HEK293 (cell line): ENCODE results near the gene TBL1Y.

Experiments
- CTCF ChIA-PET: fragments of 350-600 bp; formaldehyde crosslinking; extraction: SDS; loops from one replicate; lab custom pipeline; 2021; ENCODE audit warnings: antibody characterized with exemption; lab: Yijun Ruan, JAX
- POLR2A ChIA-PET: fragments of 300-600 bp; formaldehyde crosslinking; extraction: SDS; loops from one replicate; lab custom pipeline; 2020; ENCODE audit warnings: antibody characterized with exemption, inconsistent platforms; lab: Yijun Ruan, JAX
- H3K27ac ChIP-seq: fragments of 200-500 bp; sonication (Bioruptor generic); 2 replicates; pipeline ENCODE4 v1.5.1; 2014; ENCODE audit warnings: low read depth, low read length, control low read depth, inconsistent platforms; ENCODE audit errors: extremely low read depth
- H3K36me3 ChIP-seq, 2 experiments: fragments of 200-500 bp in 1 of 2; sonication (Bioruptor generic) in 1 of 2; 1 replicate in 1 of 2; 2 replicates in 1 of 2; pipeline ENCODE4 v1.5.1; 2014 to 2017; ENCODE audit warnings: inconsistent platforms in 2 of 2, low read length in 2 of 2; ENCODE audit not compliant: control insufficient read depth in 2 of 2, insufficient read depth in 1 of 2
- H3K4me1 ChIP-seq: fragments of 200-500 bp; sonication (Bioruptor generic); 2 replicates; pipeline ENCODE4 v1.5.1; 2014; ENCODE audit warnings: mild to moderate bottlenecking, low read length, inconsistent platforms; ENCODE audit not compliant: control insufficient read depth, insufficient read depth
- H3K4me3 ChIP-seq: 2 replicates; pipeline ENCODE4 v1.5.1; 2011; ENCODE audit warnings: low read depth, mild to moderate bottlenecking, control low read depth, low read length, moderate library complexity
- H3K9me3 ChIP-seq: fragments of 200-500 bp; sonication (Bioruptor generic); 2 replicates; pipeline ENCODE4 v1.5.1; 2014; ENCODE audit warnings: low read depth, low read length, inconsistent platforms; ENCODE audit not compliant: control insufficient read depth, insufficient read depth
- GLIS1 ChIP-seq: fragments of 450-650 bp; formaldehyde crosslinking; IDR thresholded peaks from 2 replicates; pipeline ENCODE4 v1.5.1; 2016; ENCODE audit warnings: missing biosample characterization, missing genetic modification characterization
- KLF1 ChIP-seq: fragments of 450-650 bp; formaldehyde crosslinking; IDR thresholded peaks from 2 replicates; pipeline ENCODE4 v1.5.1; 2016; ENCODE audit warnings: missing biosample characterization, missing genetic modification characterization
- KLF16 ChIP-seq: fragments of 450-650 bp; formaldehyde crosslinking; IDR thresholded peaks from 2 replicates; pipeline ENCODE4 v1.5.1; 2017; ENCODE audit warnings: missing biosample characterization, missing genetic modification characterization
- REST ChIP-seq: fragments of 450-650 bp; formaldehyde crosslinking; IDR thresholded peaks from 2 replicates; pipeline ENCODE4 v1.5.1; 2016; ENCODE audit warnings: missing biosample characterization, missing genetic modification characterization
- SALL2 ChIP-seq: fragments of 450-650 bp; formaldehyde crosslinking; IDR thresholded peaks from 2 replicates; pipeline ENCODE4 v1.5.0; 2017; ENCODE audit warnings: missing biosample characterization, mild to moderate bottlenecking, missing genetic modification characterization, borderline replicate concordance
- ZNF19 ChIP-seq: fragments of 450-650 bp; formaldehyde crosslinking; IDR thresholded peaks from 2 replicates; pipeline ENCODE4; 2016; ENCODE audit warnings: missing biosample characterization, missing genetic modification characterization, low read depth
- ZNF280C ChIP-seq: fragments of 450-650 bp; formaldehyde crosslinking; IDR thresholded peaks from 2 replicates; pipeline ENCODE4 v1.5.1; 2016; ENCODE audit warnings: missing biosample characterization, missing genetic modification characterization
- ZNF514 ChIP-seq: fragments of 450-650 bp; formaldehyde crosslinking; IDR thresholded peaks from 2 replicates; pipeline ENCODE4 v1.5.1; 2016; ENCODE audit warnings: missing biosample characterization, missing genetic modification characterization
- ZNF529 ChIP-seq: fragments of 450-650 bp; formaldehyde crosslinking; IDR thresholded peaks from 2 replicates; pipeline ENCODE4 v1.5.1; 2017; ENCODE audit warnings: missing genetic modification characterization, missing biosample characterization; ENCODE audit not compliant: insufficient replicate concordance
- ZNF560 ChIP-seq: fragments of 450-650 bp; formaldehyde crosslinking; IDR thresholded peaks from 2 replicates; pipeline ENCODE4 v1.5.1; 2017; ENCODE audit warnings: missing biosample characterization, missing genetic modification characterization, borderline replicate concordance
- TF ChIP-seq, protein P1 (sequence below): fragments of 450-650 bp; formaldehyde crosslinking; IDR thresholded peaks from 2 replicates; pipeline ENCODE4 v1.5.1; 2016; ENCODE audit warnings: missing biosample characterization, missing genetic modification characterization, borderline replicate concordance
- TF ChIP-seq, protein P2 (sequence below): fragments of 450-650 bp; formaldehyde crosslinking; IDR thresholded peaks from 2 replicates; pipeline ENCODE4 v1.5.1; 2016; ENCODE audit warnings: missing biosample characterization, missing genetic modification characterization

TBL1Y gene

DNA sequence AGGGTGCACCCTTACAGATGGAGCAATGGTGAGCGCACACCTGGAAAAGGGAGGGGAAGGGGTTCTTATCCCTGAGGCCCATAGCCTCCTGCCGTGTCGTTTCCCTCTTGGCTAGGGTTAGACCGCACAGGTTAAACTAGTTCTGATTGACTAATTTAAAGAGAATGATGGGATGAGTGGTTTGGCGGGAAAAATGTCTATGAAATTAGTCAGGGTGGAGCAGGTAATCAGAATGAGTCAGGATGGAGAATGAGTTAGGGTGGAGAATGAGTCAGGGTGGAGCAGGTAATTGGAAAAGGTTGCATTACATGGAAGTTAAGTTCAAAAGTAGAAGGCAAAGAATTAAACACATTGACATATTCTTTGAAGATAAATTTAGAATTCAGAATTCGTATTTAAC is 196.7 kb downstream of the TBL1Y start:
- no peak overlapping the region for H3K4me3 ChIP-seq
- no peaks in the 10 kb centered on the region for H3K4me1 ChIP-seq
- ChIA-PET POLR2A (no interaction called here), CTCF (no interaction called here)
- TF ChIP-seq KLF16 (tag by site-specific recombination), result no peak
- TF ChIP-seq ZNF19 (tag by site-specific recombination), result no peak
- TF ChIP-seq, protein P1, sequence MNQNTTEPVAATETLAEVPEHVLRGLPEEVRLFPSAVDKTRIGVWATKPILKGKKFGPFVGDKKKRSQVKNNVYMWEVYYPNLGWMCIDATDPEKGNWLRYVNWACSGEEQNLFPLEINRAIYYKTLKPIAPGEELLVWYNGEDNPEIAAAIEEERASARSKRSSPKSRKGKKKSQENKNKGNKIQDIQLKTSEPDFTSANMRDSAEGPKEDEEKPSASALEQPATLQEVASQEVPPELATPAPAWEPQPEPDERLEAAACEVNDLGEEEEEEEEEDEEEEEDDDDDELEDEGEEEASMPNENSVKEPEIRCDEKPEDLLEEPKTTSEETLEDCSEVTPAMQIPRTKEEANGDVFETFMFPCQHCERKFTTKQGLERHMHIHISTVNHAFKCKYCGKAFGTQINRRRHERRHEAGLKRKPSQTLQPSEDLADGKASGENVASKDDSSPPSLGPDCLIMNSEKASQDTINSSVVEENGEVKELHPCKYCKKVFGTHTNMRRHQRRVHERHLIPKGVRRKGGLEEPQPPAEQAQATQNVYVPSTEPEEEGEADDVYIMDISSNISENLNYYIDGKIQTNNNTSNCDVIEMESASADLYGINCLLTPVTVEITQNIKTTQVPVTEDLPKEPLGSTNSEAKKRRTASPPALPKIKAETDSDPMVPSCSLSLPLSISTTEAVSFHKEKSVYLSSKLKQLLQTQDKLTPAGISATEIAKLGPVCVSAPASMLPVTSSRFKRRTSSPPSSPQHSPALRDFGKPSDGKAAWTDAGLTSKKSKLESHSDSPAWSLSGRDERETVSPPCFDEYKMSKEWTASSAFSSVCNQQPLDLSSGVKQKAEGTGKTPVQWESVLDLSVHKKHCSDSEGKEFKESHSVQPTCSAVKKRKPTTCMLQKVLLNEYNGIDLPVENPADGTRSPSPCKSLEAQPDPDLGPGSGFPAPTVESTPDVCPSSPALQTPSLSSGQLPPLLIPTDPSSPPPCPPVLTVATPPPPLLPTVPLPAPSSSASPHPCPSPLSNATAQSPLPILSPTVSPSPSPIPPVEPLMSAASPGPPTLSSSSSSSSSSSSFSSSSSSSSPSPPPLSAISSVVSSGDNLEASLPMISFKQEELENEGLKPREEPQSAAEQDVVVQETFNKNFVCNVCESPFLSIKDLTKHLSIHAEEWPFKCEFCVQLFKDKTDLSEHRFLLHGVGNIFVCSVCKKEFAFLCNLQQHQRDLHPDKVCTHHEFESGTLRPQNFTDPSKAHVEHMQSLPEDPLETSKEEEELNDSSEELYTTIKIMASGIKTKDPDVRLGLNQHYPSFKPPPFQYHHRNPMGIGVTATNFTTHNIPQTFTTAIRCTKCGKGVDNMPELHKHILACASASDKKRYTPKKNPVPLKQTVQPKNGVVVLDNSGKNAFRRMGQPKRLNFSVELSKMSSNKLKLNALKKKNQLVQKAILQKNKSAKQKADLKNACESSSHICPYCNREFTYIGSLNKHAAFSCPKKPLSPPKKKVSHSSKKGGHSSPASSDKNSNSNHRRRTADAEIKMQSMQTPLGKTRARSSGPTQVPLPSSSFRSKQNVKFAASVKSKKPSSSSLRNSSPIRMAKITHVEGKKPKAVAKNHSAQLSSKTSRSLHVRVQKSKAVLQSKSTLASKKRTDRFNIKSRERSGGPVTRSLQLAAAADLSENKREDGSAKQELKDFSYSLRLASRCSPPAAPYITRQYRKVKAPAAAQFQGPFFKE, result no peak
- no peak for TF ChIP-seq KLF1
- no peak for TF ChIP-seq GLIS1 (tag by site-specific recombination)
- TF ChIP-seq ZNF529, result no peak
- TF ChIP-seq, protein P2, sequence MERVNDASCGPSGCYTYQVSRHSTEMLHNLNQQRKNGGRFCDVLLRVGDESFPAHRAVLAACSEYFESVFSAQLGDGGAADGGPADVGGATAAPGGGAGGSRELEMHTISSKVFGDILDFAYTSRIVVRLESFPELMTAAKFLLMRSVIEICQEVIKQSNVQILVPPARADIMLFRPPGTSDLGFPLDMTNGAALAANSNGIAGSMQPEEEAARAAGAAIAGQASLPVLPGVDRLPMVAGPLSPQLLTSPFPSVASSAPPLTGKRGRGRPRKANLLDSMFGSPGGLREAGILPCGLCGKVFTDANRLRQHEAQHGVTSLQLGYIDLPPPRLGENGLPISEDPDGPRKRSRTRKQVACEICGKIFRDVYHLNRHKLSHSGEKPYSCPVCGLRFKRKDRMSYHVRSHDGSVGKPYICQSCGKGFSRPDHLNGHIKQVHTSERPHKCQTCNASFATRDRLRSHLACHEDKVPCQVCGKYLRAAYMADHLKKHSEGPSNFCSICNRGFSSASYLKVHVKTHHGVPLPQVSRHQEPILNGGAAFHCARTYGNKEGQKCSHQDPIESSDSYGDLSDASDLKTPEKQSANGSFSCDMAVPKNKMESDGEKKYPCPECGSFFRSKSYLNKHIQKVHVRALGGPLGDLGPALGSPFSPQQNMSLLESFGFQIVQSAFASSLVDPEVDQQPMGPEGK, result no peak
- TF ChIP-seq ZNF560 (tag by site-specific recombination), result no peak
- H3K27ac ChIP-seq, result no peak overlapping the region
- H3K9me3 ChIP-seq, result no peaks in the 10 kb centered on the region
- H3K36me3 ChIP-seq, result no peaks in the 10 kb centered on the region

GRCh38 chrY:7110086-7110485 is 199.6 kb downstream of the TBL1Y start:
- TF ChIP-seq REST (tag by site-specific recombination), result no peak
- TF ChIP-seq SALL2 (tag by site-specific recombination), result no peak
- no peak for TF ChIP-seq ZNF514
- no peak for TF ChIP-seq ZNF280C (tag by site-specific recombination)
- Histone ChIP-seq H3K36me3 (no peaks in the 10 kb centered on the region), H3K4me3 (no peak overlapping the region), H3K4me1 (no peaks in the 10 kb centered on the region), H3K27ac (no peak overlapping the region), H3K9me3 (no peaks in the 10 kb centered on the region)
- ChIA-PET CTCF (no interaction called here), POLR2A (no interaction called here)
